OCI-LY7 (cell line): ENCODE data around the gene HAUS6. TPM values are rescaled to one million over a fixed set of nuclear protein-coding genes. Genes with fewer than 3 reads are reported as not detected.
"Not testable (repeated sequence)": the region's sequence is repeated elsewhere in the genome, so short reads cannot be mapped to it uniquely, and the experiment has no call there.

Source experiments
- BruUV-seq: library from RNA; stranded (reverse); fragments of 400-500 nt; replicated peaks from 2 replicates; lab custom pipeline; 2021; lab: Mats Ljungman, UMichigan
- CTCF ChIA-PET: fragments of 300-600 bp; sonication (Branson Sonifier 250); formaldehyde crosslinking; loops from one replicate; lab custom pipeline; 2022; ENCODE audit warnings: antibody characterized with exemption; ENCODE audit not compliant: unreplicated experiment; lab: Charles Lee
- POLR2A ChIA-PET: fragments of 300-600 bp; sonication (Branson Sonifier 250); formaldehyde crosslinking; loops from one replicate; lab custom pipeline; 2022; ENCODE audit warnings: antibody characterized with exemption; lab: Charles Lee
- DNase-seq: peaks from one replicate; pipeline ENCODE4 v3.0.0-alpha.2; 2015; ENCODE audit warnings: low spot score
- H2AFZ ChIP-seq: fragments of 200-600 bp; sonication (generic), shearing (Covaris generic); 2 replicates; pipeline ENCODE4 v1.6.1; 2014; ENCODE audit warnings: mild to moderate bottlenecking, antibody characterized with exemption, low read length, moderate library complexity
- H3K27ac ChIP-seq: fragments of 200-600 bp; sonication (generic); 2 replicates; pipeline ENCODE4 v1.5.1; 2014; ENCODE audit warnings: mixed run types, low read depth, mild to moderate bottlenecking, moderate library complexity, low read length, inconsistent platforms; ENCODE audit not compliant: poor library complexity, severe bottlenecking
- H3K36me3 ChIP-seq: fragments of 200-600 bp; sonication (generic); 2 replicates; pipeline ENCODE4 v1.6.1; 2014; ENCODE audit warnings: mild to moderate bottlenecking, antibody characterized with exemption, low read length, moderate library complexity, mixed read lengths; ENCODE audit not compliant: insufficient read depth
- H3K4me1 ChIP-seq: fragments of 200-600 bp; sonication (generic); 2 replicates; pipeline ENCODE4 v1.5.1; 2014; ENCODE audit warnings: mild to moderate bottlenecking, low read length; ENCODE audit not compliant: insufficient read depth, poor library complexity, severe bottlenecking
- H3K4me2 ChIP-seq: fragments of 200-600 bp; sonication (generic); 2 replicates; pipeline ENCODE4 v1.6.1; 2014; ENCODE audit warnings: mild to moderate bottlenecking, low read length
- H3K4me3 ChIP-seq: fragments of 200-600 bp; sonication (generic); 2 replicates; pipeline ENCODE4 v1.5.1; 2014; ENCODE audit warnings: mild to moderate bottlenecking, low read depth, low read length; ENCODE audit not compliant: poor library complexity, severe bottlenecking
- H3K79me2 ChIP-seq: fragments of 200-600 bp; sonication (generic); 2 replicates; pipeline ENCODE4 v1.6.1; 2016; ENCODE audit warnings: low read depth, mild to moderate bottlenecking, low read length, moderate library complexity, mixed read lengths; ENCODE audit not compliant: insufficient read depth
- H3K9me2 ChIP-seq: fragments of 200-600 bp; sonication (generic); 2 replicates; pipeline ENCODE4 v1.6.1; 2016; ENCODE audit warnings: mild to moderate bottlenecking, low read length, mixed read lengths; ENCODE audit not compliant: insufficient read depth
- H3K9me3 ChIP-seq: fragments of 200-600 bp; sonication (generic); 2 replicates; pipeline ENCODE4 v1.6.1; 2014; ENCODE audit warnings: mild to moderate bottlenecking, mixed run types, low read length, mixed read lengths
- H4K20me1 ChIP-seq: fragments of 200-600 bp; sonication (generic); 2 replicates; pipeline ENCODE4 v1.6.1; 2014; ENCODE audit warnings: mild to moderate bottlenecking, antibody characterized with exemption, low read length, moderate library complexity, mixed read lengths; ENCODE audit not compliant: insufficient read depth
- CTCF ChIP-seq: fragments of 200-600 bp; sonication (generic); conservative IDR thresholded peaks from 2 replicates; pipeline ENCODE4 v1.5.1; 2014; ENCODE audit warnings: mild to moderate bottlenecking, antibody characterized with exemption, low read length, moderate library complexity, mixed read lengths
- EZH2phosphoT487 ChIP-seq: fragments of 200-600 bp; sonication (generic); IDR thresholded peaks from 2 replicates; pipeline ENCODE4 v1.6.1; 2018; ENCODE audit warnings: low read depth, borderline replicate concordance, mild to moderate bottlenecking, mixed run types, antibody characterized with exemption, low read length, moderate library complexity, mixed read lengths
- intact Hi-C: fragments of 100-400 bp; cut with micrococcal nuclease; formaldehyde crosslinking; loops from one replicate; pipeline ENCODE4 v1.10.0; 2022; ENCODE audit not compliant: unreplicated experiment
- total RNA-seq, 2 experiments: library from RNA; depleted of rRNA in 1 of 2; stranded (reverse); fragments of >200 nt in 1 of 2; shearing (Covaris generic) in 1 of 2; gene quantifications; 2 replicates each; pipeline ENCODE4 v1.2.3, GENCODE V29; 2014 to 2022

The HAUS6 gene
- total RNA-seq, 2 experiments from 2014 or later = 25.7 to 31.5 TPM

GRCh38 chr9:19023078-19023477 lies 79.6 kb downstream of the HAUS6 start:
- CTCF ChIA-PET = no interaction called here
- BruUV-seq = no TSS peak

GRCh38 chr9:19022206-19022605 lies 80.5 kb downstream of the HAUS6 start:
- intact Hi-C loops = no loop called here
- Histone ChIP-seq H4K20me1 (no peaks in the 10 kb centered on the region), H3K9me3 (no peaks in the 10 kb centered on the region), H3K36me3 (no peaks in the 10 kb centered on the region), H3K4me1 (no peaks in the 10 kb centered on the region), H3K4me3 (no peak overlapping the region), H3K79me2 (no peaks in the 10 kb centered on the region), H3K27ac (no peak overlapping the region), H3K4me2 (no peak overlapping the region), H3K9me2 (no peaks in the 10 kb centered on the region), H2AFZ (no peak overlapping the region)
- TF ChIP-seq CTCF (no peak), EZH2phosphoT487 (no peak)
- DNase-seq = no peak
- no TSS peak for BruUV-seq
- ChIA-PET CTCF (no interaction called here), POLR2A (no interaction called here)

More at GRCh38 chr9:19023078-19023477, 79.6 kb downstream of the HAUS6 start:
- Histone ChIP-seq H3K4me1 (no peaks in the 10 kb centered on the region), H3K9me3 (no peaks in the 10 kb centered on the region), H3K9me2 (no peaks in the 10 kb centered on the region), H2AFZ (no peak overlapping the region), H3K4me2 (no peak overlapping the region), H3K79me2 (no peaks in the 10 kb centered on the region), H3K36me3 (no peaks in the 10 kb centered on the region), H4K20me1 (no peaks in the 10 kb centered on the region), H3K27ac (no peak overlapping the region), H3K4me3 (no peak overlapping the region)
- TF ChIP-seq CTCF = no peak
- TF ChIP-seq EZH2phosphoT487 = no peak
- no peak for DNase-seq
- POLR2A ChIA-PET = no interaction called here
- intact Hi-C loops = no loop called here

GRCh38 chr9:19021649-19022048 lies 81.1 kb downstream of the HAUS6 start:
- intact Hi-C loops, H3K27ac ChIP-seq, DNase-seq, H3K79me2 ChIP-seq, H3K4me3 ChIP-seq, H4K20me1 ChIP-seq, CTCF ChIA-PET, H3K9me2 ChIP-seq, POLR2A ChIA-PET, H2AFZ ChIP-seq, H3K9me3 ChIP-seq, H3K4me1 ChIP-seq, H3K4me2 ChIP-seq, BruUV-seq, H3K36me3 ChIP-seq: not testable (repeated sequence)
